Measurements from ENCODE around the gene CACNA2D2.
A peak's percentile ranks its signal among the peaks of the same experiment; 100 is the strongest.

The CACNA2D2 gene

DNA sequence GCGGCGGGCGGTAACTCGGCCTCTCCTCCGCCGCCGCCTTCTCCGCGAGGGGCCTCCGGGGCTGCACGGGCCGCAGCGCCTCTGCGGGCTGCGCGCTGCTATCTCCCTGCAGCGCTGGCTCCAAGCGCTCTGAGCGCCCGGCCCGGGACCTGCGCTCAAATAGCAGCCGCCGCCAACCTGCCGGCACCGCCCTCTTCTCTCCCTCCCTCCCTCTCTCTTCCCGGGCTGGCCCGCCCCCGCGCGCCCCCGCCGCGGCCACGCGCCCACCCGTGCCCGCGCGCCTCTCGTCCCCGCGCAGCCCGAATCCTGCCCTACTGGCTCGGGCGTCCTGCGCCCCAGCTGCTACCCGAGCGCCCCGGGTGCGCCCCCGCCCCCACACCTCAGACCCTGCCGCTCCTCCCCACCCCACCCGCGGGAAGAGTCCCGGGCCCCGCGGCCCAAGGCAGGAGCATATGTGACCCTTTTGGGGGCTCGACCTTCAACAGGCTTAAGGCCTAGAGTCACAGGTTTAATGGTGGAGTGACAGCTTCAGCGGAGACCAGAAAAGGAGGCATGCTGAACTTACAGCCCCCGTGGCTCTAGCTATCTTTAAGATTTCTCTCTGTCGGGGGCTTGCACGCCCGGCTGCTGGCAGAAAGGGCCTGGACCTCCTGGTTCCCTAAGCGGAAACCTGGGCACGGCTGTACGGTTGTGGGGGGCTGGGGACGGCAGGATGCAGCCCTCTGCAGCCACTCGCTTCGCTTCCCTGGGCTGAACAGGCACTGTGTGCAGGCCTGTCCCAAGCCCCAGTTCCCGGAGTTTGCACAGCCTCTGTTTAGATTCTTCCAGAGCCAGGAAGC, at the start of gene CACNA2D2:
Gene CACNA2D2 (minus strand): TSS at position 131 of the 839 bp plus-strand sequence. CDS start 211 bp downstream, outside the sequence.
- DNase-seq, result peak; percentile 49 to 66

DNA sequence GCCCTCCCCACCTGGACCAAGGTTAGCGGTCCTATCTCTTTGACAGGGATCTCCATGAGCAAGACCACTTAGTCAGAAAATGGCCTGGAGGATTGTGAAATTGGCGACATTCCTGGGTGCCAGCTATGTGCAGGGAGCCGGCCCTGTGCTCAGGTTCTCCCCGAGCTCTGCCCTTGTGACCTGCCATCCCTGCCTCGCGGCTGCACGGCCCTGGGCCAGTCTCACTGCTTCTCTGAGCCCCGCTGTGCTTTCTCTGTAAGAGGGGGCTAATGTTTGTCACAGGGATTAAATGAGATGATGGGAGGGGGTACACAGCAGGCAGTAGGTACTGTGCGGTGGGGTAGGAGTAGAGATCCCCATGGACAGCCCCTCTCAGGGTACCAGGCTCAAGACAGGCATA, 49.2 kb upstream of the CACNA2D2 start:
- DNase-seq, result no peak

DNA sequence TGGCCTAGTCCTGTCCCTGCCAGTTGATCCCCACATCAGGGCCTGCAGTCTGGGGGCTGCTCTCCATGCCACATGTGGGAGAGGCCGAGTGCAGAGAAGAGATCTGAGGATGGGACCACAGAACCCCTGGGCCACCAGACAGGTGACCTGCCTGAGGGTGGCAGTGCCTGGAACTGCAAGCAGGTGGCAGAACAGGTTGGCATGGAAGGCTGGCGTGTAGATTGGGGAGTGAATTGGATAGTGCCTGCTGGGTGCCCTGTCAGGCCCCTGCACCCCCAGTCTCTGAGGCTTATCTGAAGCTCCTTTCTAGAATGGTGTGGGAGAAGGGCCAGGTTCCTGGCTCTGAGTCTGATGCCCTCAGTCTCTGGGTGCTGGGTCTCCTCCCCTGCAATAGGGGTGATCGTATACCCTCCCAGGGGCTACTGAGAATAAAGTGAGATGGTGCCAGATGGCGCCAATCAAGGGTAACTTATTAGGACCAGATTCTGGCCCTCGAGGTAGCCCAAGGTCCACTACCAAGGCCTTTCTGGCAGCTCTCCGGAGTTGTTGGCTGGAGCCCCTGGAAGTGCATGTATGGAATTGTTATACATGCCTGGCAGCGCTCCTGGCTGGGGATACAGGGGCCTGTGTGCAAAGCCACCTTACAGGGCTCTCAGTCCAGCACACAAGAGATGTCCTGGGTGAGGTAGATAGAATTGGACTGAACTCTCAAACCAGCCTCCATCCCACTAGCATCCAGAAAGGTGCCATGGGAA, 48.4 kb upstream of the CACNA2D2 start:
- no peak for DNase-seq

DNA sequence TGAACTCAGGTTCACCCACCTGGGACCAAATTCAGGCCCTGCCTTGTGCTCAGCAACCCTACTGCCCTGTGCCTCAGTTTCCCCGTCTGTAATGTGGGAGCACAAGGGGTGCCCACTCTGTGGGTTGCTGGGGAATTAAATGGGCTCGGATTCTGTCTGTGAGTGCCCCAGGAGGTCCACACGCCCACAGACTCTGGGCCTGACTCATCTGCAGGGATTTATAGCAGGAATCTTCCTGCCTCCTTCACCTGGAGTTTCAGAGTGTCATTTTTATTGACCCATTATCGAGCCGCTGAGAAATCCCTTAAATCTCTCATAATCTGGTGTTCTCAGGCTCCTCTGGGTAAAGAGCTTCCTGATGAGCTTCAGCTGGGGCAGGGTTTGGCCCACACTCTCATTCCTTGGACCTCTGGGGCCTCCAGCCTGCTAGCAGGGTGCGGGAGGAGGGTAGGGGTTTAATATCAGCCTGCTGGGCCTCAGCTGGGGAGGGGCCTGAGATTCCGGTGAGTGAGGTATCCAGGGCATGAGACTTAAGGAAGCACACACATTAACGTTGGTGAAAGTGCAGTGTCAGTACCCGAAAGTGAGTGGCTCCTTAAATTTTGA, 47.7 kb upstream of the CACNA2D2 start:
- no peak for DNase-seq

DNA sequence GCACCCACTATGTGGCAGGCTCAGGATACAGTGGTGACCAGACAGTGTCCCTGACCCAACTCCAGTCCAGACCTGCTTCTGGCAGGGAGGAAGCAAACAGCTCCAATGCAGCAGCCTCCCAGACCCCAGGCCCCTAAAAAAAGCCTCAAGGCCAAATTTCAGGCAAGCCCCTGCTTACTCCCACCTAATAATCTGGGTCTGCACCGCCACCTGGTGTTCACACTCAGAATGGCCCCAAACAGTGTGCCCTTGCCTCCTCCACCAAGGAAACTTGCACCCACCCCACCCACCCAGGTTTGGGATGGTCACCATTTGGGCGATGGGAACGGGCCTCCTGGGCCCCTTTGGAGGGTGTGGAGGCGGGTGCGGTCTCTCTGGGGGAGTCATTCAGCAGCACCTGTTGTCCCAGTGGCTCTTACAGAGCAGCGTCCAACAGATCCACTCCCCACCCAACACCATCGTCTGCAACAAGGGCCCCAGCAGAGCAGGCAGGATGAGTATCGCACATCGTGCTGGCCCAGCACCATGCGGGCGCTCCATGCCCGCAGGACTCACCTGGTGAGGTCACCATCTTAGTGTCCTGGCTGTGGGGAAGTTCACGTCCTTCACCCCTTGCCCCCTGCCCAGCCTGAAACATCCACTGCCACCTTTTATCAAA, 46.8 kb upstream of the CACNA2D2 start:
- DNase-seq, result peak; percentile 77 to 82

DNA sequence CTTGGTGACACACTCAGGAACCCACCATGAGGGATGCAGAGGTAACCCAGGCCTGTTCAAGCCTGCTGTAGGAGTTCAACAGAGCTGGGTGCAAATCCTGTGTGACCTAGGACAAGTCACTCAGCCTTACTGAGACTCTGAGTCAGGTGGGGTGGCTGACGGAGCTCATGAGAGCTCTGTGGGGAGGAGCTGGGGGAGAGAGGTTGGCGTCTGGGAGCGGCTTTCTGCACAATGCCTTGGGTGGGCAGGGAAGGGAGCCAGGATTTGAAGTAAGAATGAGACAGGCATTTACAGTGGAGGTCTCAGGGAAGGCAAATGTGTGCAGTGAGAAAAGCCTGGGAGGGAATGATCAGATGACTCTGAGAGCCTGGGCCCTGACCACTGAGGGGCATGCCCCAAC, 45.8 kb upstream of the CACNA2D2 start:
- DNase-seq, result no peak

DNA sequence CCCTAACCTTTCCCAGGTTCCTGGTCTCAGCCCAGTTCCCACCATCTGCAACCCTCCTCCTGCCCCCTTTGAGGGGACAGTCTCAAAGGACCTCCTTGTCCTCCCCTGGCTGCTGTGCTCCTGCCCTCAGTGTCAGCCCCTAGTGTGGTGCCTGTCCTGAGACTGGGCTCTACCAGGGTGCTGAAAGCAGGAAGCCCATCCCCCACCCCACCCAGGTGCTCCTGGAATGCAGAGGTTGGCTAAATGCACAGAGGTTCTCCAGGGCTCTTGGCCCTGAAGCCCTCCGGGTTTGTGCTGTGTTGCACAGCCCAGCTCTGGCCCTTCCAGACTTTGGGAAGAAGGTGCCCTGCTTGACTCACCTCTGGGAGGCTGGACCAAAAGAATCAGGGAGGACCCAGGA, 42.3 kb upstream of the CACNA2D2 start:
- no peak for DNase-seq

DNA sequence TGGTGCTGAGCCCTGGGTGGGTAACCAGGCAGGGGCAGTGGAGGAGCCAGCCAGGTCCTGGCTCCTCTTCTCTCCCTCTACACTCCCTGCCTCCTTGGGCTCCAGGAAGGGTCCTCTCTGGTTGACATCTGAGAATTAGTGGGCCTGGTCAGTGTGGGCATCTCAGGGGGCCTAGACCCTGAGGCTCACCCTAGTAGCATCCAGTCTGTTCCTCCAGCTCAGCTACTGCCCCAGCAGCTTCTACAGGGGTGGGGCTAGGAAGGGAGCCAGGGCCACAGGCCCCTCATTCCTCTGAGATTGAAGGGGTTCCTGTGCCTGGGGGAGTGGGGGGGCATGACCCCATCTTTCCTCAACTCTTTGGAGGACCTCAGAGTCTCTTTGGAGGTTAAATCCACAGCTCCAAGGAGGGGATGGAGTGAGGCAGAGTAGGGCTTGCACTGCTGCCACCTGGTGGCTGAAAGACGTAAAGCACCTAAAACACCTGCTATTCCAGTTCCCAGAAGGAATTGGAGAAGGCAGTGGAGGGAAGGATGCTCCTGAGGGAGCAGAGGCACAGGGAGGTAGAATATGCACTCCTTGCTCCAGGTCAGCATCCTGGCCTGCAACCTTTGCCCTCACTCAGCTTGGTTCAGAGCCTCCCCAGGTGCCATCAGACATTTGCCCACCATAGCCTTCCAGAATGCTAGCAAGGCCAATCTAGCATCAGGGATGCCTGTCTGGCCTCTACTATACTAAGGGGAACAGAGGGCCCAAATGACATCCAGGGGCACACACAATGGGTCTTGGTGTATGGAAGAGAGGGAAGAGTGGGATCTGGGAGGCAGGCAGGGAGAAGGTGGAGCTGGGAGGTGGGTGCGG, 39.0 kb upstream of the CACNA2D2 start:
- DNase-seq, result peak; percentile 73 to 74

DNA sequence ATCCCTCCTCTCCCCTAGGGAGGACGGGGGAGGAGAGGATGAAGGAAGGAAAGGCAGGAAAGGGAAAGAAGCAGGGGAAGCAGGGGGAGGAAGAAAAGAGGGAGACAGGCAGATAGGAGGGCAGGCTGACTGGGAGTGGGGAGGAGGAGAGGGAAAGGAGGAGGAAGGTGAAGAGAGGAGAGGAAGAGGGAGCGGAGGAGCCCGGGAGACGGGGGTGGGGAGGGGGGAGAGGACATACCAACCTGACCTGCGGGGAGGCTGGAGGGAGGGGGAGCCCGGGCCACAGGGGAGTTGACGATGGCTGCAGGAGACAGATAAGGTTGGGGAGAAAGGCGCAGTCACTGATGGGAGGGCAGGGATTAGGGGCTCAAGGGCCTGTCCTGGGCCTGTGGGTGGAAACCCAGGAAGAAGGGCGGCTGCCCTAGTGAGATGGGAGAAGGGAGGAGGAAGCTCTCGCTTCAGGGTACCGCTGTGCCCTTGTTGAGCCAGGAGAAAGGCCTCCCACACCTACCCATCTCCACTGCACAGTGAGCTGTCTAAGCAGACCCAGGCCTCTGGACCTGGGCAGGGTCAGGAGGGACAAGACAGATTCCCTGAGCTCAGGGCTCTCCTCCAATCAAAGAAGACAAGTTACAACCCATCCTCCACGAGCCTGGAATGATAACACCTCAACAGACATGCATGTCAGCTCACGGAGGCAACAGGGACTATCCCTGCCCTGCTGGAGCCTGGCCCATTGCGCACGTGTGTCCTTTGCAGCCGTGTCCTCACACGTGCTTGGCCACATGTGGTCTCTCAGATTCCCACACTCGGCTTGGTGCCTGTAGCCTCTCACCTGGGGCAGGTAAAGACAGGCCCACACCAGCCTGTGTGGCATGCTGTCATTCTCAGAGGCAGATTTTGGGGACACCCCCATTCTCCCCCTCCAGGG, 36.2 kb upstream of the CACNA2D2 start:
- DNase-seq, result no peak

DNA sequence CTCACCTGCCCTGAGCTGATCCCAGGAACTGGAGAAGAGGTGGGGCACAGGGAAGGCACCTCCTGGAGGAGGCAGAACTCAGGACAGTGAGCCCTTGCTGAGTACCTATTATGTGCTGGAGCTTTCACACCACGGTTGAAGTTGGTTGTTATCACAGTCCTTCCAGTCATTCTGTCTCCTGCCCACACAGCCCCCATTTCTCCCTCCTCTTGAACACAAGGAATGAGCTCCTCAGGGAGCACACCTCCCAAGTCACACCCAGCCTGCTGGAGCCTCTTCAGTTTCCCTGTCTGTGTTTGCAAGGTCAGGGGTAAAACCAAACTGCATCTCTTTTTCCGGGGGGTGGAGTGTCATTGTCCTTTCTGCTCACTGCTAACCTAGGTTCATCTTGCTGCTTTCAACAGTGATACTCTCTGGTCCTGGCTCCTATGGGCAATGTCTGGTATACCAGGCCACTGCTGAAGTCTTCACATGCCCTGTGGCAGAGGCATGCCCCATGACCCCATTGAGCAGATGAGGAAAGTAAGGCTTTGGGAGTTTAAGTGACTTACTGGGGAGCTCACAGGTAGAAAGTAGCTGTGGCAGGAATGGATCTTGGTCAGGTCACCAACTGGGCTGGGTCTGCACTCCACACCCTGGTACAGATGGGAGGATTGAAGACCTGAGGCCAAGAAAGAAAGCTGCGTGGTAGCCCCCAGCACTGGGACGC, 34.1 kb upstream of the CACNA2D2 start:
- DNase-seq, result no peak

DNA sequence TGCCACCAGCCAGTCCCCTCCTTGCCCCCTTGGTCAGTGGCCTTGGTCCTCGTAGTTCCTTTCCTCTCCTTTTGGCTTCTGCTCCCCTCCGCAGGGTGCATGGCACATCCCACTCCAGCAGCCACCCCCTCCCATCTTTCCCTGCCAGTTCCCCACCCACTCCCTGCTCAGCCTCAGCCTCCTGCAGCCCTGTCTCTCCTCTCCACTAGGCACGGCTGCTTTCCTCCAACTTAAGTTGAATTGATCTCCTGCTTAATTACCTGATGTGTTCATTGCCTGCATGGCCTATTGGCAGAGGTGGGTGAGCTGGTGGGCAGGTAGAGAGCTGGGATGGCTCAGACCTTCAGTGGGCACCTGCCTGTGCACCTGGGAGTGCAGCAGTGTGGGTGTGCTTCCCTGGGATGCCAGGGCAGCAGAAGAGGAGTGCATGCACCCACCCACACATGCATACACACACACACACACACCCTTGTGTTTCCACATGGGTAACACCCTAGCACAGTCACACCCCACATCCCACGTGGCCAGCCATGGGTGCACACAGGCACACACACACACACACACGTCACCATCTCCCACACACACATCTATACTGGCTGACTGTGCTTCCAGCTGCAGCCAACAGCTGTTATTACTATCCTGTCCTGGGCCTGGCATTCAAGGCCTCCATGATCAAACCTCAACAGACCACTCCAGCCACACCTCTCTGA, 33.2 kb upstream of the CACNA2D2 start:
- no peak for DNase-seq

DNA sequence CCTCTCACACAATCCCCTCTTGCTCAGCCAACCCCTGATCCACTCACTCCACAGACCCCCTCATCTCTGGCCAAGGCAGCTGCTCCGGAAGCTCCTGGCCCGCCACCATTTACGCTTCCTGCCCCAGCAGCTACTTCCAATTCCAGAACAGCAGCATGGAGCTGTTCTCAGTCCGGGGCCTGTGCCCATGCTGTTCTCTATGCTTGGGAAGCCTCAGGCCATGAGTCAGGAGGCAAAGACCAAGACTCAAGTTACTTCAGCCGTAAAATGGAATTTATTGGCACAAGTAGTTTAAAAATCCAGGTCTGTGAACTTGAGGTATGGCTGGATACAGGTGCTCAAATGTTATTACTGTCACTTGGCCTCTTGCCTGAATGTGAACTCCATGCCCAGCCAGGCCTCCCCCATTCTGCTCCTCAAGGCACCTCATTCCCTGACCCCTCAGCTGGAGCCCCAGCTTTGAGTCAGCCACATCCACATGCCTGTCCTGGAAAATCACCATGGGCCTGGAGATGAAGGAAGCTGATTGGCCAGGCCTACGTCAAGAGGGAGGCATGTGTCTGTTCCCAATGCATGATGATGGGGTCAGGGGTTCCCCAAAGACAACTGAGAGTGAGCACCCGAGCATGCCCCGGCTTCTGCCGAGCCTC, 31.4 kb upstream of the CACNA2D2 start:
- DNase-seq, result no peak

DNA sequence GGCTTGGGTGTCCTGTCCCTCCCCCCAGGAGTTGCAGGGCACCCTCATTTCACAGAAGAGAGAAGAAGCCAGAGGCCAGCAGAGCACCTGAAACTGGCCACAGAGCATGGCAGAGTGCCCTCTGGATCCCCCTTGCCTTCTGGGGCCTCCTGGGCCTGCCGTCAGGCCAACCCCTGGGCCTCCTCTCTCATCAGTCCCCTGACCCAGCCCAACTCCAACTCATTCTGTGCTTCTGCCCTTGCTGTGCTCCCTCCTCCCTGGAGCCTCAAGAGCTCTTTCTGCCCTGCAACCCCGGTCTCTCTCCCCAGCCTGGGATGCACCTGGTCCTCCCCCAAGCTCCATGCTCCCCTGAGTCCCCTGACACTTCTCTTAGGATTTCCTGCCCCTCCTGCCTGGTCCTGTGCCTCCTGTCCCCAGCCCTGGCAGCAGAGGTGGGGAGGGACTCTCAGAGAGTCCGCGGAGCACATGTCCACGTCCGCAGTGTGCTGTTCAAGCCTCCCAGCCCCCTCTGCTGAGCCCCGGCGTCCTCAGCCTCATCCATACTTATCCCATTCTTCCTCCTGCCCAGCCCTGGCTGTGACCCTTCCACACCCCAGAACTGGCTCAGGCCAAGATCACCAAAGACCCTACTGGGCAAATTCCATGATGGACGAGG, 30.5 kb upstream of the CACNA2D2 start:
- no peak for DNase-seq

DNA sequence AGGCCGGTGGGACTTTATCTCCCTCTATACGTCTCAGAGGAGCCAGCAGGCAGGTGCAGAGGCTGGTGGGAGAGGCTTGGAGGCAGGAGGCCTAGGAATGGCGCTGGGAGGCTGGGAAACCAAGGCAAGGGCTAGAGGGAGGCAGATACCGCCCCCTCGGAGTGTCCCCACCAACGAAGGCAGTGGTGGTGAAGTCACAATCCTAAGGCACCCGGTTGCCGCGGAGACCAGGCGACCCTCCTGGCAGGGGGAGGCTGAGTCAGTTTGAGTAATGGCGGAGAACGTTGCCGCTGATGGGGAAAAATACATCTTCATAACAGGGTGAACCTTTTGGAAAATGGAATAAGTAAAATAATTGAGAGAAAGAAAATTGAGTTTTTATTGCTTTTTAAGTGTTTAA, 29.9 kb upstream of the CACNA2D2 start:
- DNase-seq, result no peak

DNA sequence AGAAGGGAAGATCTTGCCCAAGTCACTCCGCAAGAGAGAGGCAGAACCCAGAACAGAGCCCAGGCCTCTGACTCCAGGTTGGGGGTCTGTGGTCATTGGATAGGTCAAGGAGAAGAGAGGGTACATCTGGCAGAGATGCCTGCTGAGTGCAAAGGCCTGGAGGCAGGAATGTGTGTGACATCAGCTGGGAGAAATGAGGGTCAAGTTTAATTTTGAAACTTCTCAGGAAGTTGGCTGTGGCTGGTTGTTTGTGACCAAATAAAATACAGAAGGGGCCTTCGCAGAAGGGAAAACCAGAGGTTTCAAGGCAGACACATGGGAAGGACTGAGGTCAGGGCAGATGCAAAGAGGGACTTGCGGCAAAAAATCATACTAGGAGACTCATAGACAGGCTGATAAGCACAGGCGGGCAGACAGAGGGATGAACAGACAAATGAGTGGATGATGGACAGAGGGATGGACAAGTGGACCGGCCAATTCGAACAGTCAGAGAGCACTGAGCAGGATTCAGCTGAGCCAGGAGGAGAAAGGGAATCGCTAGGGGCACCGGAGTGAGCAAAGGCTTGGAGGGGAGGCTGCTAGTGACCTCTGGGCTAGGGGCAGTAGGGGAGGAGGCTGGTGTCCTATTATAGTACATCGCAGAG, 28.8 kb upstream of the CACNA2D2 start:
- no peak for DNase-seq

DNA sequence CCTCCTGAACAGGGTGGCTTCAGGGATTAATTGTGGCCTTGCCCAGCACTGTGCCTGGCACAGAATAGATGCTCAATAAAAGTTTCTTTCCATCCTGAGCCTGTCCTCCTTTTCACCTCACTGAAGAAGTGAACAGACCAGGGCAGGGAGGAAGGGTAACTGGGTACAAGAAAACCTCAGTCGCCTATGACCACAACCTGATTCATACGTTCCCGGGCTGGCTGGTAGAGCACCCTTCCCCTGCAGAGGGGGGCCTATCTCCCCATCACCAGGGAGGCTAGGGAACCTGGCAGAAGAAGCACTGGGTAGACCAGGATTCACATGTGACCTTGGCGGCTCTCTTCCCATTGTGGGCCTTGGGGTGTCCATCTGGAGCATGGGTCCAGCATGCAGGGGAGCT, 27.8 kb upstream of the CACNA2D2 start:
- no peak for DNase-seq

DNA sequence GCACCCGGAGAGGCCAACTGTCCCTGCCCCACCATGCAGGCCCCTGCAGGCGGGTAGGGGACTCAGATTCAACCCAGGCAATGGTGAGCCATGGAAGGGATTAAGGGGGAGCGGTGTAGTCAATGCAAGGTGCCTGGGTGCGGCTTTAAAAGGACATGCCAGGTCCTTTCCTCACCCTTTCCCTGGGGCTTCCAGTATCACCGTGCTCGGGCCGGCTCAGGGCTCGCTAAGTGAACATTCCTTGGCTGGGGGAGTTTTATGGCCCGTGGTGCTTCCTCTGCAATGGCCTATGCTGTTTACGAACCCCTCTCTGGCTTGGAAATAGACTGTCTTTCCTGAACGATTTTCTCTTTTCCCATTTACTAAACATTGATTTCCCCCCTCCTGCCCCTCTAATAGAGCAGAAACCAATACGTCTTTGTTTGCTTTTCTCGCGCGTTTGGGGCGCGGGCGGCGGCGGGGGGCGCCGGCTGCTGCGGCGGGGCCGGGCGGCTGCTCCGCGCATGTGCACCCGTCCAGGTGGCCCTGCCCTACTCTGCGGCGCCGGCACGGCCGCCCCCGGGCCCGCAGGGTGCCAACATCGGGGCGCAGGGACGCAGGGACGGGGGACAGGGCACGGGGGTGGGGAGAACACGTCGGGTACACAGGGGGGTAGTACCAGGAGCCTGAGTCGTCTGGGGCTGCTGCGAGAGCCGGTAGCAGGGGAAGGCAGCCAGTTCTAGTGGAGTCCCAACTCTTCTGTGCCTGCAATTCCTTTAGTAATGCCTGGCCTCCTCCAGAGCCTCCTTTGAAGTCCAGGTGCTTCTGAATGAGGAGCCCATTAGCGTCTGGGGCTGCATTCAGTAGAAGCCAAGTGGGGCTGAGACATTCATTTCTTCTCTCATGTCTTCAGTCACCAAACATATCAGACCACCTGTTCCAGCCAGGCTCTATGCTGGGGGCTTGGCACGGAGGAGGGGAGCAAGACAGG, 26.9 kb upstream of the CACNA2D2 start:
- no peak for DNase-seq
